ENCODE measurements around the gene GFOD2.

The GFOD2 gene

DNA sequence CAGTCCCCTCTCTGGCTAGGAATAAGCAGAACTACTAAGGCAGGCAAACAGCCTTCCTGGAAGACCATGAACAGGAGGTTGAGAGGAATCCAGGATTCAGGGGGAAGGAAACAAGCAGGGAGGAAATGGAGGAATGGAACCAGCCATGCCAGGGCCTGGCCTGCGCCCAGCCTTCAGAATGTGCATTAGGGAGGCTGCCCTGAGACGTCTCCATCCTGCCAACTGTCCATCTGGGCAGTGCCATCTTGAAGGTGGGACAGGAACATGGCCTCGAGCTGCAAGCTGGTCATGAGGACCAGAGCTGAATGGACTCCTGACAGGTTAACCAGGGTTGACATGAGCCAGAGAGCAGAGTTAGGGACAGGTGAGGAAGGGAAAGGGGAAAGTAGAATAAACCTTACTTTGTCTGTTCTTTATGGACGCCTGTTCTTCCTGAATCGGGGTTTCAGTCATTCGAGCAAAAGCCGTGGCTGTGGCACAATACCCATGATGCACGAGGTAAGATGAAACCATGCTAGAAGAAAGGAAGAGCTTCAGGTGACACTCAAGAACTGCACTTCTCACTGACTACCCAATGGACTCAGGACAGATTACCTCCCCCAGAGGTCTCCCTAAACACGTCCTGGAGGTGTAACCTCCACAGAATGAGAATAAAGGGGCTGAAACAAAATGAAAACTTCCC, 12.1 kb upstream of the GFOD2 start:
- no peak for DNase-seq

DNA sequence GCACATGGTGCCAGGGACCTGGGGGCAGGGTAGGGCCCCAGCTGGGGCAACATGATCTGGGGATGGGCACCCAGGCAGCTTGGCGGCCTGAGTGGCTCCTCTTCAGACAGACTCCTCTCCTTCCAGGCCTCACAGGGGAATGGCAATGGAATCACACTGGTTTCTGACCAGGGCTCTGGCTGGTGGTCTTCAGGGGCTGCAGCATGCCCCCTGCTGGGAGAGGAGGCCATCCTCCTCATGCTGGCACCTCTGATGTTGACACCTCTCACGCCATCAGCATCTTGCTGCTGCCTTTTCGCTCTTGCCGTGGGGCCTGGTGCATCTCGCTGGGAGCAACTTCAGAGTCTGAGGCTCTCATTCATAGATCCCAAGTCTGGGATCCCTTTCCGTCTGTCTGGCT, 11.2 kb upstream of the GFOD2 start:
- DNase-seq = no peak

GRCh38 chr16:67729636-67730248, 10.6 kb upstream of the GFOD2 start:
- no peak for DNase-seq

GRCh38 chr16:67727521-67728485, 8.7 kb upstream of the GFOD2 start:
- DNase-seq = no peak

- DNase-seq = no peak
Measured at GRCh38 chr16:67726106-67727034, 7.3 kb upstream of the GFOD2 start.

DNA sequence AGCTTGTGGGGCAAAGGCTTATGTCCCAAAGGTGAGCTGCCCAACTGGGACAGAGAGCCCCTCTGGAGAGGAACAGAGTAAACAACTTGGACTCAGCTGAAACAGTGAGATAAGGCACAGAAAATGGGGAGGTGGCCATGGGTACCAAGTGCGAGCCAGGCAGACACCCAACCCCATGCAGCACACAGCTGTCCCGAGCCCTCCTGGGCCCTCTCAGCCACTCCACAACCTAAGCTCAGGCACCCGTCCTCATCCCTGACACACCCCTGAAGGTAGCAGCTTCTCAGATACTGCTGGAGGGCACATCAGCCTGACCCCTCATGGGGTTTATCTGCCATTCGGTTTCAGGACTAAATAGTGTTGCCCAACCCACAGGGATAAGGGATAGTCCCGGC, 4.8 kb upstream of the GFOD2 start:
- no peak for DNase-seq

DNA sequence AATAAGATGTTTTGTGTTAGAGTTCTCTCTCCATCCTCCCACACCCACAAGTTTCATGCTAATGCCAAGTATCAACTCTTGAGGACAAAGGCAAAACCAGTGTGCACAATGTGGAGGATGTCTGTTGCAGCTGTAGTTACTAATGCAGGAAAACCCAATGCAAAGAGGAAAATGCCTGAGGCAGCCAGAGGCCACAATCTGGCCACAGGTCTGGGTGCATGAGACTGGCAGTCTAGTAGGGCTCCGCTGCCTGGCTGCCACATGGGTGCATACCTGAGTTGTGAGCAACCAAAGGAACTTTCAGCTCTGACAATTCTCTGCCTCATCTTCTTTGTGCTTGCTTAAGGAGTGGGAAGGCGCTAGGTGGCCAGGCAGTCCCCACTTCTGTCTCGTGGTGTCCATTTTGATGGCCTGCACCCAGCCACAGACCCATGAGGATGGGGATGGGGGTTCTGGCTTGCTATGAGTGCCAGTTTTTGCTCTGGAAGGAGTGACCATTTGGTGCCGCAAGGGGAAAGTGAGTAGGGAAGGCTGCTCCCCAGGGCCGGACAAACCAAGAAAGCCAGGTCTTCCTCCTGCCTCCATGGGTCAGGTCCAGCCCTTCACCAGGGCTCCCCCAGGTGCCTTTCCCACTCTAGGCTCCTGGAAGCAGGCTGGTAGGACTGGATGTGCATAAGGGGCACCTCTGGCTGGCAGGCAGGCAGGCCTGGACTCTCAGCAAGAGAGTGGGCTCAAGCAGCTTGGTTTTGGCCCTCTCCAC, 4.2 kb upstream of the GFOD2 start:
- DNase-seq = no peak

- DNase-seq = no peak
Measured at GRCh38 chr16:67720236-67720635, 1.1 kb upstream of the GFOD2 start.

DNA sequence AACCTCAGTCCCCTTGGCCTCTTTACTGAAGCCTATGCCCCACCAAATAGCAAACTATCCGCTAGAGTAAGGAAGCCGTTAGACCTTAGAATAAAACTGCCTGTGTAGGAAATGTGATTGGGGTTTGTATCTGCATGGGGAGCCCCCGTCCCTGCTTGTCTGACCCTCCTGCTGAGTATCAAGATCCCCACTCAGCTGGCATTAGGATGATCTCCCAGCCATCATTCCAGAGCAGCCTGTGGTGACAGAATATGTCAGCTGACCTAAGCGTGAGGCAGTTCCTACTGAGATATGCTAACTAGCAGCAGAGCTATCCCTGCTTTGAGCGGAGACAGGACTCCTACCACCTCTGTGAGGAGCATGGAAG, 645 bp upstream of the GFOD2 start:
- no peak for DNase-seq

DNA sequence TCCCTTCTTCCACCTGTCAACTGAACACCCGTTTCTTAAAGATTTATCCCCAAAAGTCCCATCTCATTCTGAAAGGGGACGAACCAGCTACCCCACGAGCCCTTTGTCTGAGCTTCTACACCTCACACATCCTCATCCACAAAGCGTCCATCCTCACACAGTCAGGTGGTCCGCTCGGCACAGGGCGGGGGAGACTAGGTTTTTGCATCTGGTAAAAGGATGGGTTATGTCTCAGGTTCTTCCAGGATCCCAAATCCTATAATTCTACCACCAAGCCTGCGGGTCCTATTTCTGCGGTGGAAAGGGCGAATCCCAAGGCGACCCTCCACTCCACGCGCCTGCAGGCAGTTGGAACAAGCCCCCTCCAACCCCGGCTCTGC, 458 bp downstream of the GFOD2 start:
- DNase-seq = no peak

DNA sequence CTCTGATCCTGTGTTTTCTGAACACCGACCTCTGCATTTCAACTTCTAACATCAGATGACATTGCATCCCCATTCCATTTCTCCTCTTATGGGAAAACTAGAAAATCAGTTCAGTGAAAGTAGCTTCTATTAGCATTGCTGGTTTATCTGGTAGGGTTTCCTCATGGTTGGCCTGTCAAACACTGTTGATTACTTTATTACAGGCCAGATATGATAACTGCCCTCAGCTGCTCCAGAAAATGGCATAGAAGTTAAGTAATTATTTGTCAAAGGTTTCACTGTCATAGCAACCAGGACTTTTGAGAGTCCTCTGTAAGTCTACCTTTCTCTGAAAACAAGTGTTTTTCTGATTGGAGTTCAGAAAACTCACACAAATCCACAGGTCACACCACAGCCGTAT, 3.0 kb downstream of the GFOD2 start:
- DNase-seq = no peak

DNA sequence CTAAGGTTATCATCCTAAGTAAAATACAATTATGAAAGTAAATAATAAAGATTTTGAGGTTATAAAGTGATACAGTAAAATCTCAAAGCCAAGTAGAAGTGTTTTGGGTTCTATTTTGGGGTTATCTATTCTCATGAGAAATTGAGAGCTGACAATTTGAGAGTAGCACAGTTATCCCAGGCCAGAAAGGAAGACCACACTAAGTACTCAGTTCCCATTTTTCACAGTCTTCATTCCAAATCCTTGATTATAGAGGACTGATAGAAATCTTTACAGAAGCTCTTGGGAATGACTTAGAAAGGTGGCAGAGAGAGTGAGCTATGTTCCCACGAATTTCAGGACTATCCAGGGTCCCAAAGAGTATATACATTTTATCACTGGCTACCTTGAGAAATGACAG, 4.6 kb downstream of the GFOD2 start:
- DNase-seq = no peak

DNA sequence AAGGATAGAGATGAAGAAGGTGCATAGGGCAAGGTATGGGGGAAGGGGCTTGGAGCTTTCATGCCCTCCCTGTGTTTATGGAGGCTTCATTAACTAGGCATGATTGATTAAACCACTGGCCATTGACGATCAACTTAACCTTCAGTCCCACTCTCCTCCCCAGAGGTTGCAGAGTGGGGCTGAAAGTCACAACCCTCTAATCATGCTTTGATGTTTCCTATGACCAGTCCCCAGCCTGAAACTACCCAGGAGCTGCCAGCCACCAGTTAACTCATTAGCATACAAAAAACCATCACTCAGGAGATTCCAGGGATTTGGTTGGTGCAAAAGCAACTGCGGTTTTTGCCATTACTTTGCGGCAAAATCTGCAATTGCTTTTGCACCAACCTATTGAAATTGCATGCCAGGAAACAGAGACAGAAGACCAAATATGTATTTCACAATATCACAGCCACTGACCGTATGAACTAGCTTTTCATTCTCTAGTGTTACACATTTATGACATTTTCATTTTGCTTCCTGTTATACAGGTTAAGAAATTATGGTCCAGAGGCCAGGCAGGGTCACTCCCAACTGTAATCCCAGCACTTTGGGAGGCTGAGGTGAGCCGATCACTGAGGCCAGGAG, 5.4 kb downstream of the GFOD2 start:
- DNase-seq = no peak

DNA sequence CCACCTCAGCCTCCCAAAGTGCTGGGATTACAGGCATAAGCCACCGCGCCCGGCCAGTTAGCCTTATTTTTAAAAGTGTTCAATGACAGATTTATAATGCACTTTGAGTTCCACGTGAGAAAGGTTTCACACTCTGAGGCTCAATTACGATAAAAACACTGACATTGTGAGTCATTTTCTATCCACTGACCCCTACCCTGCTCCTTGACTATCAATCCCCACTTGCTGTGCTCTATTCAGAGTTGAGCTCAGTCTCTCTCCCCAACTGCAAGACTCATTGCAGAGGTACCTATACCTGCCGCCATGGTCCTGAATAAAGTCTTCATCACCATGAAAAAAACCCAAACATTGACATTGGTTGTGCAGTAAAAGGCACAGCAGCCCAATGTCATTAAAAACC, 8.5 kb downstream of the GFOD2 start:
- no peak for DNase-seq

DNA sequence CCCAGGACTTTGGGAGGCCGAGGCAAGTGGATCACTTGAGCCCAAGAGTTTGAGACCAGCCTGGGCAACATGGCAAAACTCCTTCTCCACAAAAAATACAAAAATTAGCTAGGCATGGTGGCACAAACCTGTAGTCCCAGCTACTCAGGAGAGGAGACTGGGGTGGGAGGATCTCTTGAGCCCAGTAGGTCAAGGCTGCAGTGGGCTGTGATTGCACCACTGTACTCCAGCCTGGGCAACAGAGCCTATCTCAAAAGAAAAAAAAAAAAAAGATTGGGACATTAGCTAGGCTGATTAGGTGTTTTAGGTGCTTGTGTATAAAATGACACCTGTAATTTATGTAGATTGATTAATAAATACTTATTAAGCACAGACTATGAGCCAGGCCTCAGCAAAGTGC, 10.1 kb downstream of the GFOD2 start:
- no peak for DNase-seq

DNA sequence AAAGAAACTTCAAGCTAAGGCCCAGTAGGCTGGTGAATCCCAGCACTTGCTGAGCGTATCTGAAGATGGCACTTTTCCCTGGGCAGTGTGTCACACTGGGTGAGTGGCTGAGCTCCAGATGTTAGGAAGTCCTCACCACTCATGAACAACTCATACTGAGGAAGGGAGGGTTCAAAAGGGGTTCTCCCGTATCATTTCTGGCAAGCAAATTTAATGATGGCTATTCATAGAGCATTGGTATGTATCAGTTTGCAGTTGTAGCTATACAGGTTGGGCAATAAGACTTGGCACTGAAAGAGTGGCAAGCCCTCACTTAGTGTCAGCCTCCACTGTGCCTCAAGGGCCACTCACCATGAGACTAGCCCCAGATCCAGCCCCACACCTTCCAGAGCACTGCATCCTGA, 10.7 kb downstream of the GFOD2 start:
- no peak for DNase-seq

GRCh38 chr16:67707790-67708189, 11.3 kb downstream of the GFOD2 start:
- no peak for DNase-seq

- DNase-seq = no peak
Measured at GRCh38 chr16:67707210-67707609, 11.9 kb downstream of the GFOD2 start.

GRCh38 chr16:67704110-67704509, 15.0 kb downstream of the GFOD2 start:
- no peak for DNase-seq

DNA sequence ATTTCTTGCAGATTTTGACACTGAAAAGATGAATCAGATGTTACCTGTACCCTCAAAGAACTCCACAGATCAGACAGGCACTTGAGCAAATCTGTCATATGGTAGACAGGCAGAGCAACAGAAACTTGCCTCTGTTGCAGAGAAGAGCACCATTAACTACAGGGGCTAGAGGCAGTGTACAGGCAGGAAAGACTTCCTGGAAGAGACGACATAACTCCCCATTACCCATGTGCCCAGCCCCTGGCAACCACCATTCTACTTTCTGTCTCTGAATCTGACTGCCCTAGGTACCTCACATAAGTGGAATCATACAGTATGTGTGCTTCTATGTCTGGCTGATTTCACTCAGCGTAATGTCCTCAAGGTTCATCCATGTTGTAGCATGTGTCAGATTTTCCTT, 15.5 kb downstream of the GFOD2 start:
- no peak for DNase-seq

- DNase-seq = no peak
Measured at GRCh38 chr16:67702130-67702529, 17.0 kb downstream of the GFOD2 start.

GRCh38 chr16:67701420-67701819, 17.7 kb downstream of the GFOD2 start:
- DNase-seq = no peak
